ENCODE measurements around the gene ANKMY1.

DNA sequence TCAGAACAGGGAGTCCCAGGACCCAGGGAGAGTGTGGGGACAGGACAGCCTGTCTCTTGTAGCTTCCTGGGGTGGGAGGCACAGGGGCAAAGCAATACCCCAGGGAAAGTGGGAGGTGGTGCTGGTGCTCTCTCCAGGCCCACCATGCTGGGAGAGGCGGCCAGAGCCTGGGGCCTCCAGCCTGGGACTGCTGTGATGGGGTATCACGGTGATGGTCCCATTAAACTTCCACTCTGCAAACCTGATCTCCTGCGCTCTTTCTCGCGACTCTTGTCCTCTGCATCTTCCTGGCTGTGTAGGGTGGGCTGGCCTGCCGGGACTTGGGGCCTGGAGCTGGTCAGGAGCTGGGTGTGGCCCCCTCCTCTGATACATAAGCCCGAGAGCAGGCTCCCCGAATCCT lies 20.7 kb upstream of the ANKMY1 start:
- TF ChIP-seq POLR2AphosphoS5 (IDR thresholded peaks at IDR 0.05; ENCODE audit: low read depth, low read length) = no peak
- TF ChIP-seq, protein P1, sequence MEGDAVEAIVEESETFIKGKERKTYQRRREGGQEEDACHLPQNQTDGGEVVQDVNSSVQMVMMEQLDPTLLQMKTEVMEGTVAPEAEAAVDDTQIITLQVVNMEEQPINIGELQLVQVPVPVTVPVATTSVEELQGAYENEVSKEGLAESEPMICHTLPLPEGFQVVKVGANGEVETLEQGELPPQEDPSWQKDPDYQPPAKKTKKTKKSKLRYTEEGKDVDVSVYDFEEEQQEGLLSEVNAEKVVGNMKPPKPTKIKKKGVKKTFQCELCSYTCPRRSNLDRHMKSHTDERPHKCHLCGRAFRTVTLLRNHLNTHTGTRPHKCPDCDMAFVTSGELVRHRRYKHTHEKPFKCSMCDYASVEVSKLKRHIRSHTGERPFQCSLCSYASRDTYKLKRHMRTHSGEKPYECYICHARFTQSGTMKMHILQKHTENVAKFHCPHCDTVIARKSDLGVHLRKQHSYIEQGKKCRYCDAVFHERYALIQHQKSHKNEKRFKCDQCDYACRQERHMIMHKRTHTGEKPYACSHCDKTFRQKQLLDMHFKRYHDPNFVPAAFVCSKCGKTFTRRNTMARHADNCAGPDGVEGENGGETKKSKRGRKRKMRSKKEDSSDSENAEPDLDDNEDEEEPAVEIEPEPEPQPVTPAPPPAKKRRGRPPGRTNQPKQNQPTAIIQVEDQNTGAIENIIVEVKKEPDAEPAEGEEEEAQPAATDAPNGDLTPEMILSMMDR (IDR thresholded peaks at IDR 0.05 in 2 of 3, conservative IDR thresholded peaks at IDR 0.05 in 1 of 3; ENCODE audit: borderline replicate concordance in 1 of 3, insufficient read depth in 1 of 3, low read depth in 2 of 3, low read length in 2 of 3) = no peak

Measured in HCT116 (cell line).